HUES64 (cell line): ENCODE results near the gene NHSL1.
A peak's percentile ranks its signal among the peaks of the same experiment; 100 is the strongest.

Source experiments
- H3K27ac ChIP-seq: 2 replicates; pipeline ENCODE4 v1.7.0; 2013; ENCODE audit warnings: low read depth, low read length, inconsistent platforms
- H3K27me3 ChIP-seq: 2 replicates; pipeline ENCODE4 v1.6.1; 2013; ENCODE audit warnings: mild to moderate bottlenecking, low read length; ENCODE audit not compliant: insufficient read depth
- H3K36me3 ChIP-seq: 2 replicates; pipeline ENCODE4 v1.6.1; 2013; ENCODE audit warnings: mild to moderate bottlenecking, low read length; ENCODE audit not compliant: insufficient read depth
- H3K4me1 ChIP-seq: 2 replicates; pipeline ENCODE4 v1.6.1; 2013; ENCODE audit warnings: mild to moderate bottlenecking, low read length, moderate library complexity; ENCODE audit not compliant: insufficient read depth
- H3K4me3 ChIP-seq: 2 replicates; pipeline ENCODE4 v1.5.1; 2013; ENCODE audit warnings: mild to moderate bottlenecking, low read length, moderate library complexity
- H3K9ac ChIP-seq: 2 replicates; pipeline ENCODE4 v1.6.1; 2013; ENCODE audit warnings: mild to moderate bottlenecking, low read depth, low read length
- H3K9me3 ChIP-seq: 2 replicates; pipeline ENCODE4 v1.6.1; 2013; ENCODE audit warnings: low read depth, low read length; ENCODE audit not compliant: insufficient read depth
- WGBS: fragments of 150-250, 120-280 bp; methylation state at CpG from one replicate; pipeline ENCODE4 v1.1.7; 2013; ENCODE audit warnings: missing lambda C conversion rate; 5-methylcytosine and 5-hydroxymethylcytosine counted together

The NHSL1 gene

DNA sequence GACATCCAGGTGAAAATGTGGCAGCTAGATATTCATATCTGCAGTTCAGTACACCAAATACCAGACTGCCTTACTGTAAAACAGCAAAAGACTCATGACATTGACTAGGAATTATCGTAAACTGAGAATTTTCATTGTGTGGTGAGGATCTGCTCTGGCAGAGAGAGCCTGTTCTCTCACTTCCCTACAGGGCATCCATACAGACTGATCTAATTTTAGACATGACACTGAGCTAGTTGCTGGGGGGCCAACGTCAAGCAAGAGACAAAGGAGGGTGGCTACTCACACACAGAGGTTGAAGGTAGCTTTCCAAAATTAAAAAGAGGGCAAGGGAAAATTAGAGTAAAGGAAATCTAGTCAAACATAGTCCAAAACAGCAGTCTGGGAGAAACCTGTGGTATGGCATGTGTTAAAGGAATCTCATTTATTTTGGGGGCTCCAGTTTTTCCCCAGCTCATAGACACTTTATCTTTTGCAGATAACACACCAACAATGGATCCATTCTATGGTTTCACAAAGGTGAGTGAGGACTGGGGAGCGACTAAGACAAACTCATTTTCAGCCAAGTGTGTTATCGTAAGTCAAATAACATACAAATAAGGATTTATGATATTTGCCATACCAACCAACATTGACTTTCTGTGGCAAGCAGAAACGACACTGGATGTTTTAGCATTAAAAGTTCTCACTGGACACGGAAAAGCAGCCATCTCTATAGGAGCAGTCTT lies 36.6 kb upstream of the NHSL1 start:
- no peak overlapping the region for H3K4me3 ChIP-seq
- WGBS: 89% methylated on average over 6 of the region's 6 CpGs
- H3K4me1 ChIP-seq: peaks cover 46% of the 10 kb centered on the region
- H3K36me3 ChIP-seq: no peaks in the 10 kb centered on the region
- no peak overlapping the region for H3K27ac ChIP-seq
- no peaks in the 10 kb centered on the region for H3K27me3 ChIP-seq
- no peak overlapping the region for H3K9ac ChIP-seq
- H3K9me3 ChIP-seq: no peaks in the 10 kb centered on the region

DNA sequence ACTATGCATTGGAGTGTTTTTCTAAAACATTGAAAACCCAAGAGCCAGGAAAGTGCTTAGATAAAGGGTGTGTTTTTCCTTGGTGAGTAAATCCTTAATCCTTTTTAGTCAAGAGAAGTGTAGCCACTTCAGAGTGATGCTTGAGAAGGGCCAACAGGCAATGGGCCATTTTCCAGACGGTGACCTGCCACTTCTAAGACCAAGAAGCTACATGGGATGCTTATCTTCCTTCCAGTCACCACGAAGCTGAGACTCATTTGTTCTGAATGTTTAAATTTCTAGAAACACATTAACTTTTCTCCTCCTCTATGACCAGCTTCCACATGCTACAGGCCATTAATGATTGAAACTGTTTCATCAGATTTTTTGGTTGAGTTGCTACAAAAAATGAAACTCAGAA lies 34.4 kb upstream of the NHSL1 start:
- H3K4me1 ChIP-seq: peaks cover 36% of the 10 kb centered on the region
- H3K9me3 ChIP-seq: no peaks in the 10 kb centered on the region
- H3K4me3 ChIP-seq: no peak overlapping the region
- H3K36me3 ChIP-seq: no peaks in the 10 kb centered on the region
- no peak overlapping the region for H3K9ac ChIP-seq
- H3K27me3 ChIP-seq: no peaks in the 10 kb centered on the region
- WGBS: 93% methylated on average over 2 of the region's 2 CpGs
- no peak overlapping the region for H3K27ac ChIP-seq

DNA sequence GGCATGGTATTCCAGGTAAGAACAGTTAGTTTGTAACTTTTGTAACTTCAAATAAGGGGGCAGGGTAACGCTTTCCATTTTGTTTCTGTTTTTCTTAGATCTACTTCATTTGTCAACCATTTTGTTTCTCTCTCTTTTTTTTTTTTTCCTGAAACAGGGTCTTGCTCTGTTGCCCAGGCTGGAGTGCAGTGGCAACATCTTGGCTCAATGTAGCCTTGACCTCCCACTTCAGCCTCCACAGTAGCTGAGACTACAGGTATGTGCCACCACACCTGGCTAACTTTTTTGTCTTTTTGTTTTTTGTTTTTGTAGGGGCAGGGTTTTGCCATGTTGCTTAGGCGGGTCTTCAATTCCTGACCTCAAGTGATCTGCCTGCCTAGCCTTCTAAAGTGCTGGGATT lies 32.1 kb upstream of the NHSL1 start:
- H3K27ac ChIP-seq: no peak overlapping the region
- H3K4me3 ChIP-seq: no peak overlapping the region
- WGBS: 93% methylated on average over 2 of the region's 2 CpGs
- no peaks in the 10 kb centered on the region for H3K9me3 ChIP-seq
- H3K9ac ChIP-seq: no peak overlapping the region
- H3K36me3 ChIP-seq: no peaks in the 10 kb centered on the region
- no peaks in the 10 kb centered on the region for H3K27me3 ChIP-seq
- H3K4me1 ChIP-seq: peaks cover 41% of the 10 kb centered on the region

DNA sequence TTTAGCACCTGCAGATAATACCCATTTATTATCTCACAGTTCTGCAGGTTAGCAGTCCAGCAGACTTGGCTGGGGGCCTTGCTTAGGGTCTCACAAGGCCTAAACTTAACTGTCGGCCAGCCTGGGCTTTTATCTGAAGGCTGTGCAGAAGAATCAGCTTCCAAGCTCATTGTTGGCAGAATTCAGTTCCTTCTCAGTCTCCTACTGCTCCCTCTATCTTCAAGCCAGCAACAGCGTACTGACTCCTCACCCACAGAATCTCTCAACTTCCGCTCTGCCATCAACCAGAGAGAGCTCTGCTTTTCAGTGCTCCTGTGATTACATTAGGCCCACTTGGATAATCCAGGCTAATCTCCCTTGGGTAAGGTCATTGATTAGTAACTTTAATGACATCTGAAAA lies 30.2 kb upstream of the NHSL1 start:
- 64% methylated on average over 3 of the region's 3 CpGs for WGBS
- no peak overlapping the region for H3K4me3 ChIP-seq
- H3K36me3 ChIP-seq: no peaks in the 10 kb centered on the region
- no peaks in the 10 kb centered on the region for H3K27me3 ChIP-seq
- H3K27ac ChIP-seq: peak overlapping the region; percentile 32
- peaks cover 36% of the 10 kb centered on the region for H3K4me1 ChIP-seq
- no peaks in the 10 kb centered on the region for H3K9me3 ChIP-seq
- no peak overlapping the region for H3K9ac ChIP-seq

DNA sequence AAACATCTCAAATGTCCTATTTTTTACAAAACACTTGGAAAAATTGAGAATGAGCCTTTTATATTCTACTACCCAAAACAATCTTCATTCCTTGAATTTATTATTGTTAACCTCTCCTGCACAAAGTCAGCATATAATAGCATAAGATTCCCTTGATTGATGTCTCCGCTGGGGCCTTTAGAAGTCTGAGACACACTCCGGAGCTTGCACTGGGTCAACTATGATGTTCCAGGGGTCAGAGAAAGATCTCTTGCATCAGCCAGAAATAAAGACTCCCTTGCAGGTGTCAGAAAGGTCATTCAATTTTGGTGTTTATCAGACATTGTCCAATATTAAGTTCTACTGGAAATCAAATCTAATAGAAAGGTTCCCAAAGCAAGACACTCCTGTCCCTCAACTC lies 29.7 kb upstream of the NHSL1 start:
- Histone ChIP-seq H3K4me1 (peaks cover 36% of the 10 kb centered on the region), H3K27me3 (no peaks in the 10 kb centered on the region), H3K9ac (no peak overlapping the region), H3K27ac (peak overlapping the region; percentile 32; the same call in 1 of the 2 replicates), H3K4me3 (no peak overlapping the region), H3K36me3 (no peaks in the 10 kb centered on the region), H3K9me3 (no peaks in the 10 kb centered on the region)
- WGBS: 89% methylated on average over 2 of the region's 2 CpGs

DNA sequence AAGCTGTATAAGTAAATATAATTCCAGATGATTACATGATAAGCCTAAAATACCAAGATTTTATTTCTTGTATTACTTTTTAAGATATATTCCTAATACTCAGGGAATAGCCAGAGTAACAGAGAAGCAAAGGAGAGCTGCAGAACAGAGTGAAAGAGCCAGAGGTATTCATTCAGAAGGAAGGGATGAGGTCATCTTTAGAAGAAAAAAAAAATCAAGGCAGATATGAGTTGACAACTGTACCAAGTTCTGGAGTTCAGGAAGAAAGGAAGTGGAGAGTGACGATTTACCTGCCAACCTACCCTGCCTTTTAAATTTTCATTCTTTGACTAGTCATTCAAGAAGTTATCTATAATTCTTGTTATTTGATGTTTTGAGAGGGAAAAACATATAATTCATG lies 28.8 kb upstream of the NHSL1 start:
- Histone ChIP-seq H3K36me3 (no peaks in the 10 kb centered on the region), H3K27me3 (no peaks in the 10 kb centered on the region), H3K9me3 (no peaks in the 10 kb centered on the region), H3K9ac (no peak overlapping the region), H3K4me3 (no peak overlapping the region), H3K27ac (peak overlapping the region; percentile 54; the same call in 1 of the 2 replicates), H3K4me1 (peaks cover 36% of the 10 kb centered on the region)
- WGBS: no CpG with 5 or more reads among the region's 1 CpG

DNA sequence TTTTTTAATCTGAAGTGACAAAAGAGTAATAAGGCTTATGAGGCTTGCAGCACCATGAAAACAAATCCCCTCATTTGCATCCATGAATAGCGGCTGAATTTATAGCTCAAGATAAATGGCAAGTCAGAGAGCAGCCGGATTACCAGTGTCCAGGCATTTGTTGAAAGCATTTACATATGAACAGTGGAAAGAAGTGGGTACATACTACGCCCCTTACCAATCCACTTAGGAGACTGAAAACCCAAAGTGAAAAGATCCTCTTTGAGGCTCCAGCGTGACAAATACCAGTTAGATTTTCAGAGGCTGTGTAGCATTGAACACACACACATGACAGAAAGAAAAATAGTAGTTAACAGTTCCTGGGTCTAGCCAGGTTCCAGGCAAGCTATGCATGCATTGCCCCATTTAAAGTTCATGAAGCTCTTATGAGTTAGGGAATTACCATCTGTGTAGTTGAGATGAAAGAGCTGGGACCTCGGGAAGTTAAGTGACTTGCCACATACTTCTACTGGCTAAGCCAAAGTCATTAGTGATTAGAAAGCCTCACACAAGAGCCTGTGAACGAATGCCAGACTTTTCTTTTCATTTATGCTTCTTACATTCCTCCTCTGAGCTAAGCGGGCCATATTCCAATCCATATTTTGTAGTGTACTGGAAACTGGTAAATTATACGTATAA lies 28.3 kb upstream of the NHSL1 start:
- Histone ChIP-seq H3K9me3 (no peaks in the 10 kb centered on the region), H3K27me3 (no peaks in the 10 kb centered on the region), H3K9ac (no peak overlapping the region), H3K36me3 (no peaks in the 10 kb centered on the region), H3K4me3 (peak overlapping the region; percentile 25), H3K27ac (peak overlapping the region; percentile 54; the same call in 1 of the 2 replicates), H3K4me1 (peaks cover 42% of the 10 kb centered on the region)
- WGBS: 19% methylated on average over 6 of the region's 8 CpGs

DNA sequence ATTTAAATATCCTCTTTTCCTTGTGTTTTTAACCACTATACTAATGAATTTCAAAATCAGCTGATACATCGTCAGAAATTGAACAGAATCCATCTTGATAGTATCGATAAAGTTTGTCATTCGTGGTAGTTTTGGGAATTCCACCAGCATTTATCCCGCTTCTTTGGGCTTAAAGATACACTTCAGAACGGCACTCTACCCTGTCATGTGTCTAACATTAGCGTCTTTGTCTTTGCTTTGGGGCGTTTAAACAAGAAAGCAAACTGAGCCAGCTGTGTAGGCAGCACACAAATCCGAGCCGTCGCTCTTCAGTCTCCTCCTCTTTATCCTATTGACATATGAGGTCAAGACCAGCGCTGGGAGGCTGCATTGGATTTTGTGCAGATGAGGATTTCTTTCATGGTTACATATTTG lies 27.5 kb upstream of the NHSL1 start:
- Histone ChIP-seq H3K4me1 (peaks cover 46% of the 10 kb centered on the region), H3K36me3 (no peaks in the 10 kb centered on the region)
- WGBS: 54% methylated on average over 10 of the region's 11 CpGs

DNA sequence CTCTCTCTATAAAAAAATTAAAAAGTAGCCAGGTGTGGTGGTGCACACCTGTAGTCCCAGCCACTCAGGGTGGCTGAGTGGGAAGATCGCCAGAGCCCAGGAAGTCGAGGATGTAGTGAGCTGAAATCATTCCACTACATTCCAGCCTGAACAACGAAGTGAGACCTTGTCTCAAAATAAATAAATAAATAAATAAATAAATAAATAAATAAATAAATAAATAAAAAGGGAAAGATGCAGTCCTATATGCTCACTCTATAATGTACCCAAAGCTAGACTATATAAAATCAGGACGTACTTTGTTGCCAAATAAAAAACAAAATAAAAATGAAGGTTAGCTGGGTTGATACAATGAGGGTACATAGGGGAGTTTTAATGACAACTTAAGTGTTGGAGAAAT lies 26.1 kb upstream of the NHSL1 start:
- Histone ChIP-seq H3K27ac (no peak overlapping the region), H3K27me3 (no peaks in the 10 kb centered on the region), H3K36me3 (no peaks in the 10 kb centered on the region), H3K9ac (no peak overlapping the region), H3K4me1 (peaks cover 46% of the 10 kb centered on the region), H3K4me3 (no peak overlapping the region), H3K9me3 (no peaks in the 10 kb centered on the region)
- whole genome bisulfite sequencing: 98% methylated on average over 3 of the region's 4 CpGs

More for the DNA sequence above, 27.5 kb upstream of the NHSL1 start:
- Histone ChIP-seq H3K27ac (no peak overlapping the region; the same call in 1 of the 2 replicates), H3K9ac (peak overlapping the region; percentile 22; the same call in 1 of the 2 replicates), H3K27me3 (no peaks in the 10 kb centered on the region), H3K4me3 (0 out of 2 replicates have a peak overlapping the region, but pooled peaks have one; percentile 25), H3K9me3 (no peaks in the 10 kb centered on the region)

DNA sequence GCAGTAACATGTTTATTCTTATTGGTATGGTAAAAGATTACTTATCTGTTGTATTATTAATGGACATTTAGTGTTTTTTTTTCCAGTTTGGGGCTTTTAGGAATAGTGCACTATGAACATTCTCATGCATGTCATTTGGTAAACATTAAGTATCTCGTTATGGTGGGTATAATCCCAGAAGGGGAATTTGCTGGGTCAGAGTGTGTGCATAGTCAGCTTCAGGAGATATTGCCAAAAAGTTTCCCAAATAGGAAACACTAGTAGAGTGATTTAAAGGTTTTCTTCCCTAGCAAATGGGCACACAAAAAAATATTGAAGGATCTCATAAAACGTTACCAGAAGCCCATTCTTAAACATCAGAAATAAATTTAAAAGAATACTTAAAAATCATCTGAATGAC lies 25.2 kb upstream of the NHSL1 start:
- 92% methylated on average over 1 of the region's 2 CpGs for WGBS
- H3K9ac ChIP-seq: no peak overlapping the region
- H3K4me3 ChIP-seq: no peak overlapping the region
- H3K27me3 ChIP-seq: no peaks in the 10 kb centered on the region
- no peaks in the 10 kb centered on the region for H3K36me3 ChIP-seq
- H3K4me1 ChIP-seq: peaks cover 42% of the 10 kb centered on the region
- no peak overlapping the region for H3K27ac ChIP-seq
- H3K9me3 ChIP-seq: no peaks in the 10 kb centered on the region

DNA sequence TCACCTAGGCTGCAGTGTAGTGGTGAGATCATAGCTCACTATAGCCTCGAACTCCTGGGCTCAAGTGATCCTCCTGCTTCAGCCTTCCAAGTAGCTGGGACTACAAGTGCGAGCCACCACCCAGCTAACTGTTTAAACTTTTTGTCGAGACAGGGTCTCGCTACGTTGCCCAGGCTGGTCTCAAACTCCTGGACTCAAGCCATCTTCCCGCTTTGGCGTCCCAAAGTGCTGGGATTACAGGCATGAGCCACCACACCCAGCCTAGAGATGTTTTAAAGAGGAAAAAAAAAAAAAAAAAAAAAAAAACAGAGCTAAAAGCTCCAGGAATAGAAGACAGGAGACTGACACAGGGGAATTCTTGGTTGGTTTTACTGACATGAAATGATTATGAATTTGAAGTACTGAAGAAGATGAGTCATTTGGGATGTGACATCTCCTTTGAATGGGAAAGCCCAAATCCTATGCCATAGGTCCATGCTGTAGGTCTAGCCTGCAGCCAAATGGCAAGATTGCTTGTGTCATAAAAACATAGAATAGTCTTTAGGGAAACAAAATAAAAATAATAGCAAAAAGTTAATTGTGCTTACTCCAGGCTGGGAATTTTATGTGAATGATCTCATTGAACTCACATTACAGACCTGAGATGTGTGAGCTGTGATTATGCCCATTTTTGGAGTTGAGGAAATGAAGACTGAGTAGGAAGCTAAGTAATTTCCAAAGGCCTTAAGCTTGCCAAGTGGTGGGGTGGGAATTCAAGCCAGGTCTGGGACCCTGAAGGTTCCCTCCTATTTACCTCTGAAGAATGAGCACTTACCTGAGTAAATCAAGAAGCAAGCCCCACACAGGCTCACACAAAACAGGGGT lies 24.3 kb upstream of the NHSL1 start:
- Histone ChIP-seq H3K36me3 (no peaks in the 10 kb centered on the region), H3K27ac (0 out of 2 replicates have a peak overlapping the region, but pooled peaks have one; percentile 10), H3K4me1 (peaks cover 33% of the 10 kb centered on the region), H3K27me3 (no peaks in the 10 kb centered on the region), H3K9me3 (no peaks in the 10 kb centered on the region), H3K9ac (no peak overlapping the region), H3K4me3 (no peak overlapping the region)
- 95% methylated on average over 7 of the region's 7 CpGs for WGBS
